Measurements from ENCODE around the gene SMYD2. TPM values are rescaled to one million over a fixed set of nuclear protein-coding genes. Genes with fewer than 3 reads are reported as not detected.

SMYD2 gene
- polyA plus RNA-seq, 1 donor from 2014 or later, result 36.9 TPM

GRCh38 chr1:214292322-214292721 lies 11.4 kb downstream of the SMYD2 start:
- Histone ChIP-seq H3K4me2 (ENCODE audit: low read length) (no peak overlapping the region), H3K9ac (ENCODE audit: low read length) (no peak overlapping the region), H3K9me3 (ENCODE audit: low read length) (no peaks in the 10 kb centered on the region), H3K27ac (ENCODE audit: low read length) (no peak overlapping the region), H4K20me1 (ENCODE audit: insufficient read depth) (no peaks in the 10 kb centered on the region), H2AFZ (ENCODE audit: low read depth, low read length) (no peak overlapping the region), H3F3A (ENCODE audit: insufficient read depth, low read length, poor library complexity, severe bottlenecking) (no peaks in the 10 kb centered on the region), H3K36me3 (ENCODE audit: insufficient read depth, low read length) (no peaks in the 10 kb centered on the region), H3K79me2 (replicated peaks; ENCODE audit: insufficient read depth, low read length) (no peaks in the 10 kb centered on the region), H3K4me3 (ENCODE audit: low read length) (no peak overlapping the region), H3K27me3 (ENCODE audit: insufficient read depth, low read depth, low read length) (no peaks in the 10 kb centered on the region), H3K9me2 (ENCODE audit: insufficient read depth, low read length) (no peaks in the 10 kb centered on the region)
- TF ChIP-seq RAD21 (conservative IDR thresholded peaks at IDR 0.05) (no peak), EP300 (conservative IDR thresholded peaks at IDR 0.05; ENCODE audit: poor library complexity, severe bottlenecking) (no peak), EZH2 (IDR thresholded peaks at IDR 0.05; ENCODE audit: borderline replicate concordance, insufficient read depth, low read length, poor library complexity, severe bottlenecking) (no peak), TAF1 (IDR thresholded peaks at IDR 0.05; ENCODE audit: low read depth) (no peak), CTCF (IDR thresholded peaks at IDR 0.05; ENCODE audit: poor library complexity, severe bottlenecking) (no peak), POLR2AphosphoS5 (IDR thresholded peaks at IDR 0.05) (no peak), MXI1 (conservative IDR thresholded peaks at IDR 0.05; ENCODE audit: poor library complexity, severe bottlenecking) (no peak), REST (IDR thresholded peaks at IDR 0.05; ENCODE audit: borderline replicate concordance) (no peak), SMC3 (conservative IDR thresholded peaks at IDR 0.05; ENCODE audit: poor library complexity) (no peak)

- no peaks in the 10 kb centered on the region for H3F3A ChIP-seq (ENCODE audit: insufficient read depth, low read length, poor library complexity, severe bottlenecking)
- no peak overlapping the region for H3K4me2 ChIP-seq (ENCODE audit: low read length)
- H3K4me3 ChIP-seq (ENCODE audit: low read length), result no peak overlapping the region
- no peak overlapping the region for H3K9ac ChIP-seq (ENCODE audit: low read length)
- TF ChIP-seq POLR2AphosphoS5 (IDR thresholded peaks at IDR 0.05) (no peak), EZH2 (IDR thresholded peaks at IDR 0.05; ENCODE audit: borderline replicate concordance, insufficient read depth, low read length, poor library complexity, severe bottlenecking) (no peak), RAD21 (conservative IDR thresholded peaks at IDR 0.05) (no peak), TAF1 (IDR thresholded peaks at IDR 0.05; ENCODE audit: low read depth) (no peak), MXI1 (conservative IDR thresholded peaks at IDR 0.05; ENCODE audit: poor library complexity, severe bottlenecking) (no peak), EP300 (conservative IDR thresholded peaks at IDR 0.05; ENCODE audit: poor library complexity, severe bottlenecking) (no peak), CTCF (IDR thresholded peaks at IDR 0.05; ENCODE audit: poor library complexity, severe bottlenecking) (no peak), SMC3 (conservative IDR thresholded peaks at IDR 0.05; ENCODE audit: poor library complexity) (no peak), REST (IDR thresholded peaks at IDR 0.05; ENCODE audit: borderline replicate concordance) (no peak)
- H3K9me2 ChIP-seq (ENCODE audit: insufficient read depth, low read length), result no peaks in the 10 kb centered on the region
- H4K20me1 ChIP-seq (ENCODE audit: insufficient read depth), result no peaks in the 10 kb centered on the region
- H3K27ac ChIP-seq (ENCODE audit: low read length), result no peak overlapping the region
- no peaks in the 10 kb centered on the region for H3K9me3 ChIP-seq (ENCODE audit: low read length)
- no peaks in the 10 kb centered on the region for H3K27me3 ChIP-seq (ENCODE audit: insufficient read depth, low read depth, low read length)
- no peaks in the 10 kb centered on the region for H3K79me2 ChIP-seq (replicated peaks; ENCODE audit: insufficient read depth, low read length)
- no peaks in the 10 kb centered on the region for H3K36me3 ChIP-seq (ENCODE audit: insufficient read depth, low read length)
- no peak overlapping the region for H2AFZ ChIP-seq (ENCODE audit: low read depth, low read length)
Measured at GRCh38 chr1:214295934-214296333, 15.0 kb downstream of the SMYD2 start.

Data from neural cell (in vitro differentiated cells).